ENCODE data around the gene KANSL1L. TPM values are rescaled to one million over a fixed set of nuclear protein-coding genes. Genes with fewer than 3 reads are reported as not detected.

Gene KANSL1L
- total RNA-seq, 4 donors from 2014 or later: 13.7 to 43.8 (median 25.5) TPM

DNA sequence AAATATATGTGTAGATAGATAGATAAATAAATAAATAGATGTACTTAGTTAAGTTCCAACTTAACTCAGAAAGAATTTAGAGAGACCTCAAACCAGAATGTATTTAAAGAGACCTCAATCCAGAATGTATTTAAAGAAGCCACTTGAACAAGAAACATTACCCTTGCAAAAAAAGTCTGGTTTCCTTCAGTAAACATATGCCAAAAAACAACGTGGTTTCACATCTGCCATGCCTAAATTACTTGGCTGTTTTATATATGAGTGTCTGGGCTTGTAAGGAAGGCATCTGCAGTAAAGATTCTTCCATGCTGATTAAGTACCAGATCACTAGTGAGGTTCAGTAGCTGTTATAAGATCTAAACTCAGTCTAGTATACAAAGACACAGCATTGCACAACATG lies 197.9 kb downstream of the KANSL1L start:
- H3K9me3 ChIP-seq: no peaks in the 10 kb centered on the region
- intact Hi-C loops (cut with DNase I; ENCODE audit: low total_unique reads) (loop anchor here (5.0 kb wide), 1 partner anchor 444 kb away; no protein-coding TSS in a partner anchor), in situ Hi-C loops (cut with MboI; ENCODE audit: low pct_ligation_motif_present in 1 of 4, low pct_unique_long_range_greater_than_20kb in 1 of 4, low sequenced_read_pairs in 3 of 4) (loop anchor here in 2 of 4 donors (5.0 to 10.0 kb wide), 2 partner anchors 224 to 231 kb away; no protein-coding TSS in a partner anchor)
- no peak overlapping the region for H3K4me3 ChIP-seq
- 3 to 11% methylated on average over 1 of the region's 1 CpG for WGBS, 2 donors (ENCODE audit: low coverage in 1 of 2)
- no peak for TF ChIP-seq POLR2AphosphoS5 (IDR thresholded peaks at IDR 0.05)
- DNase-seq: no peak
- H3K4me1 ChIP-seq: no peaks in the 10 kb centered on the region
- no peaks in the 10 kb centered on the region for H3K36me3 ChIP-seq
- H3K27ac ChIP-seq: no peak overlapping the region
- no peaks in the 10 kb centered on the region for H3K27me3 ChIP-seq

Other genes starting within 250 kb of the KANSL1L start
- 10 to 100 TPM; 13.1 to 50.0 (median 30.1) TPM for gene RPE, start 168.8 kb downstream of the KANSL1L start, total RNA-seq
- 1 to 10 TPM in 2 of 4 donors, under 1 TPM in 1, not detected in 1; 0.41 to 1.5 (median 1.3) TPM for gene ACADL, start 54.0 kb upstream of the KANSL1L start, total RNA-seq
- gene MYL1, start 143.8 kb upstream of the KANSL1L start, total RNA-seq: 1 to 10 TPM in 1 of 4 donors, under 1 TPM in 1, not detected in 2; 0.64 to 3.4 TPM